SKM-1 (cell line): Measurements from ENCODE around the gene SEPTIN2.
"Not testable (repeated sequence)": the region's sequence is repeated elsewhere in the genome, so short reads cannot be mapped to it uniquely, and the experiment has no call there.

Experiments
- DNase-seq: peaks from one replicate; lab custom pipeline; 2025; ENCODE audit not compliant: unreplicated experiment; lab: John Stamatoyannopoulos, UW

Gene SEPTIN2

DNA sequence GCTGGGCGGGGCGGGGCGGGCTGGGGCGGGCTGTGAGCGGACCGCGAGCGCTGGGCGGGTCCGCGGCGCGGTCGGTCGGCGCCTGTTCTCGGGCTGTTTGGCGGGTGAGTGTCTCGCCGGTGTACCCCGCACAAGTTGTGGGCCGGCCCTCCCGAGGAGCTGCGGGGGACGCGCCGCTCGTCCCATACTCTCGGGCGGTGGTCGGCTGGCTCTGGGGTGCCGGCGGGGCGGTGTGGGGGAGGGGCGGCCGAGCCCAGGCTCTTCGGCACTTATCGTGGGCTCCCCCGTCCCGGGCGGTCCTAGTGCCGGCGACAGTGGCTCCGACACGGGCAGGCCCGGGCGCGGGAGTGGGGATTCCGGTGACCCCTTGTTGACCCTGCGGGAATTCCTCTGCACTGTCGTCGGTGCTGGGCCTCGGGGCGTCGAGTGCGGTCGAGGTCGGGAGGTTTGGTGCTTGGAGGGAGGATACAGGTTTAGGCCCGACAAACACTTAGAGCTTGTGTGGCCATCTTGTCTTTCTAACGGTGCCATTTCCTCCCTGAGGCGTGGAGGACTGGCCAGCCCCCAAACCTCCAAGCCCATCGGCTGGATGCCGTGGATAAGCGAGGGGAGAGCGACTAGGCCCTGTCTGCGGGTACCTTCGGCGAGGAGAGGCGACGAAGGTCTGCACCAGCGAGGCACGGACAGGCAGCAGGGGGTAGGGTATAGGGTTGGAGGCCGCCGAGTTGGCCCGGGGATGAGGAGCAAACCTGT is at the start of gene SEPTIN2:
Gene SEPTIN2, plus strand, starts transcription at position 47 of the 753 bp plus-strand sequence. CDS start 8,308 bp downstream, outside the sequence.
- no peak for DNase-seq

DNA sequence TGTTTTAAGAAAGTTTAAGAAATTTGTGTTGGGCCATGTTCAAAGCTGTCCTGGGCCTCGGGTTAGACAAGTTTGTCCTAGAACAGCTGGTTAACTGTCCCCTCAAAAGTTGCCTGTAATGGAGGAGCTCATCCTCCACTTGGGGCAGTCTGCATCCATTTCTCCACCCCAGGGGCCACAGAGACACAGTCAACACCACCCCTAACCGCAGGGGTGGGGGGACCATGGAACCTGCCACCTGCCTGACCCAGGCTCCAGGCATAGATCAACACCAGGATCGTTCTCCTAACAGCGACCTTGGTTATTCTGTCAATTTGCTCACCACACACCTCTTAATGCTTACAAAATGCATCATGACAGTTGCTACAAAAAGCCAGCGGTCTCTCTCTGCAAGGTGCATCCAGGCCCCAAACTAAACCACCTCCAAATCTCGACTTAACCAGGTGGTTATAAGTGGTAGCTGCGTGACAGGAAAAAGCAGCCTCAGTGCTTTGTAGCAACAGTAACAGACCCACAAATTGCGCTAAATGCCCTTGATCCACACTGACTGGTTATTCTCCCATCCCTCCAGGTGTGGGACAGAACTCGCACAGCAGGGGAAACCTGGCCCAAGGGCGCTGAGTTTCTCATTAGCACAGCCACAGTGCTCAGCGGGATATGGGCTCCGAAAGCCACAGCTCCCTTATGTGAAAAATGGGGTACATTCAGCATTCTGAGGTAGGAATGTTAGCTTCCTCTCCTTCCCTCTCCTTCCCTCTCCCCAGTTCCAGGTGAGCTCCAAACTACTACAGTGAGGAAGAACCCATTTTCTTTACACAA is 48.3 kb upstream of the SEPTIN2 start:
- DNase-seq = no peak

DNA sequence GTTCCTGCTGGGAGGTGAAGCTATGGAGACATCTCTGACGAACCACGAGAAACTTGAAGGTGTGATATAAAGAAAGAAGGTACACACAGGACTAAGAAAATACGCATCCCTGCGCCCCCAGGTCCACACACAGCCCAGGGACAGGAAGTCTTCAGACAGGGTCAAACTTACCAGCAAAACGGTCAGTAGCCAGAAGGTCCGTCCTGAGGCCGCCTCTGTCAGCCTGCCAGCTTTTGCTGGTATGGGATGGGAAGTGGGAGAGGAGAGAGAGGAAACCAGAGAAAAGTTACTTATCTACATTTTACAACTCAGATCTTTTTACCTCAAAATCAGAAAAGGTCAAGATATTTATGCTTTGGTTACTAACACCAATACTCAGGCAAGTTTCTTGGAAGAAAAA is 47.4 kb upstream of the SEPTIN2 start:
- DNase-seq = no peak

DNA sequence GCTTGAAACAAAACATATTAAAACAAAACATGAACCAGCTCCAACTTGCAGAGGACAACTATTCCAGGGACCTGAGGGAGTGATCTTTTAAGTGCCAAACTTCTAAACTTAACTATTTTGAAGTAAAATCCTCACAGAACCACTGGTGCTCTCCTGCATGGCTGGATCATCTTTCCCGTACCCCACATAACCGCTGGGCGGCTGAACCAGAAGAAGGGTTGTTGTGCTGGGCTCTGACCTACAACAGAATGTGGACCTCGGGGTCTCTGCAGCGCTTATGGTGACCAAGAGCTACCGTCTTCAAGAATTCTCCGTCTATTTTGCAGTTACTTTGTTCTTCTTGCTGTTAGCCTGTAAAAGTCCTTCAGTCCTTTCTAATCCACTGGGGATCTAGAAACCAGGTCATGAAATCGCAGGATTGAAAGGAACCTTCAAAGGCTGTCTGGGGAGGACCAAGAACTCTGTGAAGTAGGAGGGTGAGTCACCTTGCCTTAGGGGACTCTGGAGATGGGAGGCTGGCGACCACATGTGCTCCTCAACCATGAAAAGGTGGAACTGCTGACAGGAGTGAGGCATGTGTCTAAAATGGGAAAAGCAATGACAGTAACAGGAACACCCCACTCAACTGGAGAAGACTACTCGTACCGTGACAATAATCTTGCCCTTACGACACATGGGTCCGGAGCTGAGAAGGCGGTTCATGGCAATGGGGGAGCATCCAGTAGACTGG is 46.8 kb upstream of the SEPTIN2 start:
- no peak for DNase-seq

DNA sequence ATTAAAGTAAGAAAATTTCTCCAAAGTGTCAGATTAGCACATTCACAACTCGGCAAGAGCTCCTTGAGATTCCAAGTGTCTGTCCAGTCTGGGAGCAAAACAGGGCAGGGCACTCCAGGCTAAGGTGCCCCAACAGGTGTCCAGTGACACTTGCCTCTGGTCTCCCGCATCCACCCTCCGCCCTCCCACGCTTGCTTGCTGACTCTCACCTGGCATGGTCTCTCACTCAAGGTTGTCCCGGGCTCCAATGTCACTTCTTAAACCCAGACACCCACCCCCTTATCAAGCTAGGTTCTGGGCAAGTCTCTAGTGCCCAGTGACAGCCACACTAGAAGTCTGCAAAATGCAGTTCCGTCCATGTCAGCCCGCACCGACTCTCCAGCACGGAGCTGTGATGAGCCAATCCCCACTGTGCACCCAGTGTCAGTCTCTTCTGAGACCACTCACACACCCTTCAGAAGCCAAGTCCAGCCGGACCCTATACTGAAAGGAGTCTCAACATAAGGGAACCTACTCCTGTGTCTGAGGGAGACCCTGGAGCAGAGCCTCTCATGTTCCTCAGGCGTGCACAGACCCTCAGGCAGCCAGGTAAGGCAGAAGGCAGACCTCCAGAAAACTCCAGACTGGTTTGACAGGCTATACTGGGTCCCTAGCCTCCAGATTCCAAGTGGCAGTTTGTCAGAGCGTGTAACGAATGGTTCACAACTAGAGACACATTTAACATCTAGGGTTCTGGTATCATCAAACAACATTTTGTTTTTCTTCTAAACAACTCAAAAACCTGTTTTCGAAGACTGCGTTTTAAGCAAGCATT is 45.8 kb upstream of the SEPTIN2 start:
- DNase-seq = no peak

DNA sequence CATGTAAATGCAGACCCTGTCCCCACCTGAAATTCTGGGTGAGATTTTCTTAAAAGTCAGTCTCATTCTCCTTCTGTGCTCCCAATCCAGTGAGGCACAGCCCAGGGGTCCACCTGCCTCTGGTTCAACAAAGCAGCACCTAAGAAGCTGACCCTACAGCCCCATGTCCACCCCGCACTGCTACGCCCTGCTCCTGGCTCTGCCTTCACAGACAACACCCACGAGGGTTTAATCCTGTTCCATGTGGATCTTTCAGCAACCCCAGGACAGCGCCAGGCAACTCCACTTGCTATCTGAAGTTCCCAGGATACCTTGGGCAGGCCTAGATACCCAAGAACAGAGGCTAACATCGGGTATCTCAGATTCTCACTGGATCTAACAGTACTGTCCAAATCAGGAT is 45.2 kb upstream of the SEPTIN2 start:
- no peak for DNase-seq

DNA sequence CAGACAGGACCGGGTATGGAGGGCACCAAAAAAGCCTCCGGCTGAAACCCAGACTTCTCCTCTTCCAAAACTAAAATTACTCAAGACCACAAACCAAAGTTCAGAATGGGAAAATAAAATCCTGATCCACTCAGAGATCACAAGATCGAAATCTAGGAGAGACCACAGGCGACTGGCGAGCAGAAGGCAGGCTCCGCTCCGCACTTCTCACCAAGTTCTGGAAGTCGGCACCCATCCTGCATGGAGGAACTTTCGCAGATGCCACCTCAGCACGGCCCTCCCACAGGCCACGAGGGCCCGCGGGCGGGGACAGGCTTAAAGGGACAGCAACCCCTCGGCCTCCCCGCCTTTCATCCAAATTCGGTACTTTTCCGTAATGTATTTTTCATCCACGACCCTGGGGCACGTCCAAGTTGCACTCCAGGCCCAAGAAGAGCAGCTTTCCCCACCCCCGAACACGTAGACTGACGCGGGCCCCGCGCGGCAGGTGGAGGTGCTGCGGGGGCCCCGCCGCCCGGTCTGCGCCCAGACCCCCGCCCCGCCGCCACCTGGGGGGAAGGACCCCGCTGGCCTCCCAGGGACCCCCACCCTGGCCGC is 43.9 kb upstream of the SEPTIN2 start:
- DNase-seq = peak; percentile 48

DNA sequence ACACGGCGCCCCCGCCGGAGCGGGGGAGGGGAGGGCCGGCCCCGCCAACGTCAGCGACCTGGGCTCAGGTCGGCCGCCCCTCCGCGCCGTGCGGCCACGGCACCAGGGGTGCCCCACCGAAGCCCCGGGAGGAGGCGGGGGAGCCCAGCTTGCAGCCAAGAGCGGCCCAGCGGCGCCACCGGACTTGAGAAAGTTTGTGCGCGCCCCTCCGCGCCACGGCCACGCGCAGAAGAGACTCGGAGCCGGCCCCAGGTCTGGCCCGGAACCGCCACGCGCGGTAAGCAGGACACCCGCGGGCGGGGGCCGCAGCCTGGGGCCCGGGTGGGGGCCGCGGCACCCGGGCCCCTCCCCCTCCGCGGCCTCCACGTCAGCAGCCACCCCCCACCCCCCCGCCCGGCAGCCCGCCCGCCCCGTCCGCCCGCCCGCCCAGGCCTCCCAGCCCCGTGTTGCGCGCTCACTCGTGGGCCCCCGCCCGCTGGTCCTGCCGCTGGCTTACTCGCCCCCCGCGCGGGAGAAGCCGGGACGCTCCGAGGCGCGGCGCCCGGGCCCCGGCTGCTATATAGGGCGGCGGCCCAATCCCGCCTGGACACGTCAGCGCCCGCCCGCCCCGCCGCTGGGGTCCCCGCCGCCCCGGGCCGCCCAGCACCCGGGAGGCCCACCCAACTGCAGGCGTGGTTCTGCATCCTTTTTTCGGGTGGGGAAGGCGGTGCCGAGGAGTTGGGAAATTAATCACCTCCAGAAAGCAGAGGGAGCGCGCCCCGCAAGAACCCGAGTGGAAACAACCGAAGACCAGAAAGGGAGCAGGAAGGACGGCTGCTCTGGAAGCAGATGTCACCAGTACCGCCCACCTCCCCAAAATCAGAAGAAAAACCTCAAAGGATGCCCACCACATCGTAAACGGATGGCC is 43.2 kb upstream of the SEPTIN2 start:
- DNase-seq = no peak

DNA sequence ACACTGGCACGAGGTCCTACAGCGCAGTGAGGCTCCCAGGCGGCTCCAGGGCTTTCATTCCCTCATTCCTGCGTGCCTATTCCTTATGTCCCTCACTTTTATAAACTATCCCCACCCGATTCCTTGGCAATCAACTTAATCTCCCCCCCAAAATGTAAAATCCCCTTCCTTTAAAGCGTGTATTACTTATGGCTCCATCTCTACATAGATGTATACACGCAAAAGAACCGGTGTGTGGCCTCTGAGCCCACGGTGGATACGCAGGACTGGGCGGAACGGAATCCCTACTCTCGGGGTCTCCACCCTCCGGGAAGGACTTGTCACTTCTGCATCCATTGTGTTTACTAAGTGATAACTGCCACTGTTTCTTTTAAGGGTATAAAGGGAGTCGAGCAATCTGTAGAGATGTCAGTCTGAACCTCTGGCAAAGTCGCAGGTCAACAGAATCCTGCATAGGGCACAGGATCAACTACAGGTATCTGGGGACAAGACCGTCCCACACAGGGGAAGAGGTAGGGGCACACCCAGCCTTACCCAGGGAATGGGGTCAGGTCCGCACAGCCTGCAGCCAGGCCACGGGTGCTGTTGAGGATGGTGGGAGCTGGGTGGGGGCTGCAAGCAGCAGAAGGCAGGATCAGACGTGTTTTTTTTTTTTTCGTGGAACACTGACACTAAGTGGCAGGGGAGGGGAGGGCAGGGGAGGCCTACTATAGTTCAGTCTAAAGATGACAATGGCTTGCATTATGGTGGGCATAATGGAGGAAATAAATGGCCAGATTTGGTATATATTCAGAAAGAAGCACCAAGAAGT is 42.3 kb upstream of the SEPTIN2 start:
- no peak for DNase-seq

DNA sequence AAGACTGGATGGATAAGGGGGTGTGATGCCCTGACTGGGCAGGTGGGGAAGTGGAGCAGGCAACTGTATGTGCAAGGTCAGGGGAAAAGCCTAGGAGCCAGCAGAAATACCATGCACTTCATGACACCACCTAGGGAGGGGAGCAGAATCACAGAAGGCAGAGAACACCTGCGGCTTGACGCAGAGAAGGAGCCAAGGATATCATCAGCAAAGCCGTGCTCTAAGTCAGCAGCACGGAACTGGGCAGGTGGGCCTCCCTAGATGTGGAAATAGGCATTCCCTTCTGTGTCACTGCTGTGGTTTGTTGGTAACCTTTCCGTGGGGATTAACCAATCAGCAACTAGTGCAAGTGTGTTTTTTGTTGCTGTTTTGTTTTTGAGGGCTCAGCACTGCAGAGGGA is 41.6 kb upstream of the SEPTIN2 start:
- no peak for DNase-seq

DNA sequence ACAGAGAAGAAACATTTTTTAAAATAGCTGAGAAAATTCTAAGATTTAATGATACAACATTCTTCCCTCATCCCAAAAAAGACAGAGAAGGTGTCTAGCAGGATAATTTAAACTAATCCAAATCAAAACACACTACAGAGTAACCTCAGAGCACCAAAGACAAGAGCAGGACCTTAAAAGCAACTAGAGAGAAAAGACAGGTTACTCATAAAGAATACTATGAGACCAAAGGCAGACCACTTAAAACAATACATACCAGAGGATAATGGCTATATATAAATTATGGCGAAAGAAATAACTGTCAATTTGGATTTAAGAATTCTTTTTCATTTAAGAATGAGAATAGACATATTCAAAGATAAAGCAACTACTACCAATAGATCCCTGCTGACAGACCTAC is 40.2 kb upstream of the SEPTIN2 start:
- DNase-seq = no peak

DNA sequence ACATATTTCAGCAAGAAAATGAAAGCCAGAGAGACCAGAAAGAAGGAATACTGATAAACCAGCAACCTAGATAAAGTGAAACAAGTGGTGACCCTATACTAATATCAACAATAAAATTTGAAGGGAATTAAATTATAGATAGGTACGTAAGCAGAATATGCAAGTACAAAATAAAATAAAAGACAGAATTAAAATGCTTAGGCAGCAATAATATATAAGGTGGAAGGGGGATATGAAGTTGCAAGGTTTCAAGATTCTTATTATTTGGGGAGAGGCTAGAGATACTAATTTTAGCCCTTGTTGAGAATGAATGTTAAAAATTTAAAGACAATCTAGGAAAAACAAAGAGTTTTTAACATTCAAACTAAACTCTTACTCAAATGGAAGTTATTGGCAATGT is 39.8 kb upstream of the SEPTIN2 start:
- DNase-seq = no peak

DNA sequence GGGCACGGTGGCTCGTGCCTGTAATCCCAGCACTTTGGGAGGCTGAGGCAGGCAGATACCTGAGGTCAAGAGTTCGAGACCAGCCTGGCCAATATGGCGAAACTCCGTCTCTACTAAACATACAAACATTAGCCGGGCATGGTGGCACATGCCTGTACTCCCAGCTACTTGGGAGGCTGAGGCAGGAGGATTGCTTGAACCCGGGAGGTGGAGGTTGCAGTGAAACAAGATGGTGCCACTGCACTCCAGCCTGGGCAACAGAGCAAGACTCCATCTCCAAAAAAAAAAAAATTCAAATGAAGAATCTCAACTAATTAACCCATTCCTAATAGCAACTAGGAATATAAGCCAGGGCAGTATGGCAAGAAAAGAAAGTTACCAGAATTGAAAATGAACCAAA is 37.4 kb upstream of the SEPTIN2 start:
- DNase-seq = not testable (repeated sequence)

DNA sequence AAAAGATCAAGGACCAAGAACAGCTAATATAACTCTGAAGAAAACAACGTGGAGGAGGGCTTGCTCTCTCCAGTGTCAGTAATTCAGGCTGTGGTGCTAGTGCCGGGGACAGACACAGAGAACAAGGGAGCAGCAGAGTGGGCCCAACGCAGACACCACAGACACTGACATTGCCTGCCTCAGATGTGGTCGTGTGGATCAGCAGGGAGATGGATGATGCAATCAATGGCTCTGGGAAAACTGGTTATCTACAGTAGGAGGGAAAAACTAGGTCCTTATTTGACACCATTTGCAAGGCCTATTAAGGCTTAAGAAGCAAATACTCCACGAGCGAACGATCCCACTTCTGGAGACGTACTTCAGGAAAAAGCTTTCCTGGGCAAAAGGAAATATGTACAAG is 36.3 kb upstream of the SEPTIN2 start:
- no peak for DNase-seq

DNA sequence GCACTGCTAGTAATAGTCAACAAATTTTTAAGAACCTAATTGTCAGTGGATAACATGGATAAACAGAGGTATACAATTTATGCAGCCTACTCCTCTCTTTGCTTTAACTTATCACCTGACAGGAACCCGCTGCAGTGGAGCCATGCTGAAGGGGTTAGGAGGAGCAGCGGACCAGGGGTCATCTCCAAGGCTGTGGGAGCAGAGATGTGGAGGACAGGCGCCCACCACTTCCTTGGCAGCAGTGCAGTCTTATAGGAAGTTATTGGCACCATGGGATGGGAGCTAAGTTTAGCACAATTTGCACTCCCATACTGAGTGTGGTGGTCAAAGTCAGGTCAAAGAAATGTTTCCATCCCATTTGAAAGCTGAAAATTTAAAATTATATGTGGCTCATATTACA is 35.9 kb upstream of the SEPTIN2 start:
- no peak for DNase-seq

DNA sequence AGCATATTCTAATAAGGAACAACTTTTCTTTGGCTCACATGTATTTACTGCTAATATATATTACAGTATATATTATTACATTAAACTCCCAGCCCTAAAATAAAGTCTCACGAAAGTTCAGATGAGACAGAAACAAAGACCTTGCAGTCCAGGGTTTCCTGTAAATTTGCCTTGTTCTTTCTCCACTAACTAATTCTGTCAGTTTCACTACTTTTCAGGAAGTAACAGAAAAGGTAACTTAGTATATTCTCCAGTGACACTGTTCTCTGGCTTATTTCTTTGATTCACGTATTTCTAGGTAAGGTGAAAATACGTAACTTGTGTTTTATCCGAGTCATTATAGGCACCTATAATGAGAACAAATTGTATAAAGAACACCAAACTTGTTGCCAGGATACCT is 35.4 kb upstream of the SEPTIN2 start:
- DNase-seq = no peak

DNA sequence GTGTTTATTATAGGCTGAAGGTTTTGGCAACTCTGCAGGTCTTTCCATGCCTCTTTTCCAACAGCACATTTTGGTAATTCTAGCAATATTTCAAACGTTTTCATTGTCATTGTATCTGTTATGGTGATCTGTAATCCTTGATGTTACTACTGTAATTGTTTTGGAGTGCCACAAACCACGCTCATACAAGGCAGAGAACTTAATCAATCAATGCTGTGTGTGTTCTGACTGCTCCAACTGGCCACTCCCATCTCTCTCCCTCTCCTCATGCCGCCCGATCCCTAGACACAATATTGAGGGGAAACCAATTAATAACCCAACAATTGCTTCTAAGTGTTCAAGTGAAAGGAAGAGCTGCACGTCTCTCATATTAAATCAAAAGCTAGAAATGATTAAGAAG is 33.2 kb upstream of the SEPTIN2 start:
- DNase-seq = no peak

DNA sequence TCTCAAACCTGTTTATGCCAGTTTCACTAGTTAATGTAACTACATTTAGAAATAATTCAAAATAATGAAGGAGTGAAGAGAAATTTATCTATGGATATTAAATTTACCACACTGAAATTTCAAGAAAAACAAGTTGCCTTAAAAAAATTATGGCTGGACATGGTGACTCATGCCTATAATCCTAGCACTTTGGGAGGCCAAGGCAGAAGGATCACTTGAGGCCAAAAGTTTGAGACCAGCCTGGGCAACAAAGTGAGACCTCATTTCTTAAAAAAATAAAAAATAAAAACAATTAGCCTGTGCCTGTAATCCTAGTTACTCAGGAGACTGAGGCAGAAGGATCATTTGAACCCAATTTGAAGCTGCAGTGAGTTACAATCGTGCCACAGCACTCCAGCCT is 30.1 kb upstream of the SEPTIN2 start:
- no peak for DNase-seq
